Natural killer cell (primary cell): ENCODE results near the gene TMEM132D. TPM values are rescaled to one million over a fixed set of nuclear protein-coding genes. Genes with fewer than 3 reads are reported as not detected.

ENCODE experiments used
- ATAC-seq, 3 donors: fragments of 150-1000 bp in 2 of 3; fragments of 200-7000 bp in 1 of 3; cut with Tn5 transposase; 1 replicate in 1 of 3; 2 replicates in 2 of 3; pipeline ENCODE4 v1.10.0; 2021; ENCODE audit warnings: mild to moderate bottlenecking in 2 of 3, moderate library complexity in 2 of 3
- DNase-seq, 2 donors: peaks; one replicate each; pipeline versions ENCODE4 v3.0.0 to v3.0.0-alpha.2; 2013 to 2021; ENCODE audit warnings: mixed read lengths in 1 of 2
- H3K27ac ChIP-seq: one replicate; pipeline ENCODE4 v1.5.1; 2013; ENCODE audit warnings: mild to moderate bottlenecking, low read length
- H3K27me3 ChIP-seq: one replicate; pipeline ENCODE4 v1.6.1; 2013; ENCODE audit warnings: low read length; ENCODE audit not compliant: control insufficient read depth, insufficient read depth
- H3K36me3 ChIP-seq: one replicate; pipeline ENCODE4 v1.6.1; 2013; ENCODE audit warnings: low read length; ENCODE audit not compliant: control insufficient read depth, insufficient read depth
- H3K4me1 ChIP-seq: one replicate; pipeline ENCODE4 v1.6.1; 2013; ENCODE audit warnings: low read length; ENCODE audit not compliant: control insufficient read depth, insufficient read depth
- H3K4me3 ChIP-seq: one replicate; pipeline ENCODE4 v1.5.1; 2013; ENCODE audit warnings: low read length
- H3K9me3 ChIP-seq: one replicate; pipeline ENCODE4 v1.6.1; 2013; ENCODE audit warnings: low read length; ENCODE audit not compliant: control insufficient read depth, insufficient read depth
- H3K27ac Mint-ChIP-seq, 2 donors: one replicate each; pipeline ENCODE4 v1.8.0; 2022; ENCODE audit warnings: mild to moderate bottlenecking in 2 of 2, mixed read lengths in 2 of 2, moderate library complexity in 1 of 2
- H3K27me3 Mint-ChIP-seq, 2 donors: one replicate each; pipeline ENCODE4 v1.8.0; 2022; ENCODE audit warnings: low read depth in 2 of 2, mixed read lengths in 2 of 2
- H3K36me3 Mint-ChIP-seq: one replicate; pipeline ENCODE4 v1.8.0; 2022; ENCODE audit warnings: mixed read lengths
- H3K4me1 Mint-ChIP-seq, 2 donors: one replicate each; pipeline ENCODE4 v1.8.0; 2022; ENCODE audit warnings: mixed read lengths in 2 of 2
- H3K4me3 Mint-ChIP-seq: one replicate; pipeline ENCODE4 v1.8.0; 2022; ENCODE audit warnings: mild to moderate bottlenecking, moderate library complexity, mixed read lengths
- H3K9me3 Mint-ChIP-seq, 2 donors: one replicate each; pipeline ENCODE4 v1.8.0; 2022; ENCODE audit warnings: mixed read lengths in 2 of 2
- CTCF ChIP-seq: fragments of 200-600 bp; IDR thresholded peaks from one replicate; pipeline ENCODE4 v1.8.0; 2022; ENCODE audit warnings: antibody characterized with exemption
- WGBS: methylation state at CpG from one replicate; pipeline ENCODE4 v1.1.7; 2013; ENCODE audit warnings: missing lambda C conversion rate; ENCODE audit not compliant: insufficient coverage; 5-methylcytosine and 5-hydroxymethylcytosine counted together
- intact Hi-C: fragments of 100-400 bp; cut with micrococcal nuclease; formaldehyde crosslinking; loops from one replicate; pipeline ENCODE4 v1.14.2; 2022
- total RNA-seq, 4 donors: library from RNA; stranded (reverse); fragments of 120-200 nt in 1 of 4; gene quantifications; one replicate each; pipeline versions ENCODE4 v1.2.3 to v1.2.4, GENCODE V29; 2013 to 2022

Gene TMEM132D
- total RNA-seq, 3 donors from 2014 or later (not counting 1 experiment from before 2014, with no cell fraction given), result not detected

- no peaks in the 10 kb centered on the region for H3K36me3 ChIP-seq
- no peak for ATAC-seq
- no peak for DNase-seq
- intact Hi-C loops, result no loop called here
- no peak overlapping the region for H3K4me3 ChIP-seq
- Mint-ChIP-seq H3K4me3 (no peak overlapping the region), H3K27me3 (peaks cover 0 to 2% of the 10 kb centered on the region in 2 donors), H3K9me3 (peaks cover 3 to 5% of the 10 kb centered on the region in 2 donors), H3K27ac (no peak overlapping the region), H3K4me1 (no peaks in the 10 kb centered on the region), H3K36me3 (no peaks in the 10 kb centered on the region)
- no peak overlapping the region for H3K27ac ChIP-seq
- H3K9me3 ChIP-seq, result peaks cover 5% of the 10 kb centered on the region
- no peaks in the 10 kb centered on the region for H3K4me1 ChIP-seq
- no peaks in the 10 kb centered on the region for H3K27me3 ChIP-seq
- no peak for TF ChIP-seq CTCF
- 85% methylated on average over 7 of the region's 7 CpGs for WGBS
Observed at GRCh38 chr12:129617849-129618248, 286.0 kb downstream of the TMEM132D start.

- Mint-ChIP-seq H3K27me3 (no peaks in the 10 kb centered on the region), H3K9me3 (peaks cover 0 to 4% of the 10 kb centered on the region in 2 donors), H3K36me3 (no peaks in the 10 kb centered on the region), H3K4me3 (no peak overlapping the region), H3K27ac (no peak overlapping the region), H3K4me1 (no peaks in the 10 kb centered on the region)
- Histone ChIP-seq H3K4me3 (no peak overlapping the region), H3K4me1 (no peaks in the 10 kb centered on the region), H3K36me3 (no peaks in the 10 kb centered on the region), H3K27ac (no peak overlapping the region), H3K9me3 (peaks cover 5% of the 10 kb centered on the region), H3K27me3 (no peaks in the 10 kb centered on the region)
- DNase-seq (no peak), ATAC-seq (no peak)
- intact Hi-C loops, result no loop called here
- TF ChIP-seq CTCF, result no peak
- WGBS, result 100% methylated on average over 3 of the region's 5 CpGs
Observed at GRCh38 chr12:129615001-129615400, 288.8 kb downstream of the TMEM132D start.

GRCh38 chr12:129614221-129614885, 289.5 kb downstream of the TMEM132D start:
- H3K9me3 ChIP-seq, result peaks cover 7% of the 10 kb centered on the region
- Mint-ChIP-seq H3K4me3 (no peak overlapping the region), H3K27me3 (no peaks in the 10 kb centered on the region), H3K4me1 (no peaks in the 10 kb centered on the region), H3K27ac (no peak overlapping the region), H3K36me3 (no peaks in the 10 kb centered on the region), H3K9me3 (peaks cover 0 to 4% of the 10 kb centered on the region in 2 donors)
- intact Hi-C loops, result no loop called here
- DNase-seq (no peak), ATAC-seq (no peak)
- no peak overlapping the region for H3K27ac ChIP-seq
- no peak for TF ChIP-seq CTCF
- H3K27me3 ChIP-seq, result no peaks in the 10 kb centered on the region
- WGBS, result 90% methylated on average over 9 of the region's 9 CpGs
- no peaks in the 10 kb centered on the region for H3K36me3 ChIP-seq
- H3K4me3 ChIP-seq, result no peak overlapping the region
- H3K4me1 ChIP-seq, result no peaks in the 10 kb centered on the region

- Histone ChIP-seq H3K9me3 (peaks cover 10% of the 10 kb centered on the region), H3K4me1 (no peaks in the 10 kb centered on the region), H3K27me3 (no peaks in the 10 kb centered on the region), H3K27ac (no peak overlapping the region), H3K36me3 (no peaks in the 10 kb centered on the region), H3K4me3 (no peak overlapping the region)
- Mint-ChIP-seq H3K9me3 (peaks cover 0 to 4% of the 10 kb centered on the region in 2 donors), H3K4me3 (no peak overlapping the region), H3K4me1 (no peaks in the 10 kb centered on the region), H3K27me3 (no peaks in the 10 kb centered on the region), H3K27ac (no peak overlapping the region), H3K36me3 (no peaks in the 10 kb centered on the region)
- intact Hi-C loops, result no loop called here
- TF ChIP-seq CTCF, result no peak
- 76% methylated on average over 9 of the region's 9 CpGs for WGBS
- DNase-seq (no peak), ATAC-seq (no peak)
Observed at GRCh38 chr12:129613314-129613713, 290.5 kb downstream of the TMEM132D start.
